Lower lobe of right lung (tissue), 2 donors: ENCODE data around the gene ZNF45. TPM values are rescaled to one million over a fixed set of nuclear protein-coding genes. Genes with fewer than 3 reads are reported as not detected.
"Not testable (repeated sequence)": the region's sequence is repeated elsewhere in the genome, so short reads cannot be mapped to it uniquely, and the experiment has no call there.

Experiments used
- ATAC-seq, 2 donors: fragments of 200-7000 bp; cut with Tn5 transposase; one replicate each; pipeline ENCODE4 v1.9.1; 2020 to 2022; ENCODE audit warnings: mild to moderate bottlenecking in 2 of 2, moderate library complexity in 2 of 2
- DNase-seq: peaks from one replicate; pipeline ENCODE4 v3.0.0-alpha.2; 2020
- H3K27ac ChIP-seq: fragments of 200-600 bp; one replicate; pipeline ENCODE4 v1.8.0; 2022
- H3K27me3 ChIP-seq: fragments of 200-600 bp; one replicate; pipeline ENCODE4 v1.8.0; 2022; ENCODE audit warnings: low read depth
- H3K36me3 ChIP-seq: fragments of 200-600 bp; one replicate; pipeline ENCODE4 v1.8.0; 2022; ENCODE audit warnings: mild to moderate bottlenecking
- H3K4me1 ChIP-seq: fragments of 200-600 bp; one replicate; pipeline ENCODE4 v1.8.0; 2022
- H3K4me3 ChIP-seq: fragments of 200-600 bp; one replicate; pipeline ENCODE4 v1.8.0; 2022; ENCODE audit warnings: mild to moderate bottlenecking
- H3K9me3 ChIP-seq: fragments of 200-600 bp; one replicate; pipeline ENCODE4 v1.8.0; 2022
- CTCF ChIP-seq: fragments of 200-600 bp; IDR thresholded peaks from one replicate; pipeline ENCODE4 v1.8.0; 2022; ENCODE audit warnings: antibody characterized with exemption, mild to moderate bottlenecking
- intact Hi-C: fragments of 100-400 bp; cut with DNase I; formaldehyde crosslinking; loops from one replicate; pipeline ENCODE4 v1.11.0; 2022
- total RNA-seq: library from RNA; stranded (reverse); fragmentation: NEBNext Ultra II Directional; extraction: Animal tissue kit (Norgen Biotek cat#: 25700); gene quantifications from one replicate; pipeline ENCODE4 v1.2.1, GENCODE V29; 2021
- donor health status: DM: no; HTN: yes; CAD: no; lungs with severe emphysema.

The ZNF45 gene
- total RNA-seq, 1 donor from 2014 or later, result 13.3 TPM

GRCh38 chr19:43883864-43884263, 51.2 kb downstream of the ZNF45 start, which contains the start of gene ZNF404:
Gene ZNF404 (minus strand): TSS chr19:43883964.
- no peak for DNase-seq
- no peak within 1 kb of the TSS for H3K4me3 ChIP-seq
- no peaks in the 10 kb centered on the region for H3K27me3 ChIP-seq
- H3K9me3 ChIP-seq, result peaks cover 98% of the 10 kb centered on the region
- H3K4me1 ChIP-seq, result no peaks in the 10 kb centered on the region
- no peak within 1 kb of the TSS for H3K27ac ChIP-seq
- TF ChIP-seq CTCF, result no peak
- no peak for ATAC-seq
- H3K36me3 ChIP-seq, result no peaks in the 10 kb centered on the region
- intact Hi-C loops, result no loop called here

GRCh38 chr19:43880483-43880882, 54.6 kb downstream of the ZNF45 start:
- Histone ChIP-seq H3K27ac (no peak overlapping the region), H3K27me3 (no peaks in the 10 kb centered on the region), H3K4me1 (no peaks in the 10 kb centered on the region), H3K4me3 (no peak overlapping the region), H3K9me3 (peaks cover 90% of the 10 kb centered on the region), H3K36me3 (no peaks in the 10 kb centered on the region)
- intact Hi-C loops, result no loop called here
- ATAC-seq, result no peak
- no peak for DNase-seq
- no peak for TF ChIP-seq CTCF

GRCh38 chr19:43872547-43873336, 62.3 kb downstream of the ZNF45 start:
- Histone ChIP-seq H3K27me3 (no peaks in the 10 kb centered on the region), H3K4me3 (no peak overlapping the region), H3K27ac (no peak overlapping the region), H3K36me3 (no peaks in the 10 kb centered on the region), H3K9me3 (peaks cover 96% of the 10 kb centered on the region), H3K4me1 (no peaks in the 10 kb centered on the region)
- intact Hi-C loops, result no loop called here
- TF ChIP-seq CTCF, result no peak
- no peak for ATAC-seq
- no peak for DNase-seq

- ATAC-seq, H3K27ac ChIP-seq, H3K4me1 ChIP-seq, H3K27me3 ChIP-seq, H3K4me3 ChIP-seq, DNase-seq, H3K36me3 ChIP-seq, intact Hi-C loops: not testable (repeated sequence)
- H3K9me3 ChIP-seq, result peaks cover 80% of the 10 kb centered on the region
Observed at GRCh38 chr19:43866923-43867322, 68.2 kb downstream of the ZNF45 start.

Other genes with a start within 250 kb of the ZNF45 start
- not detected for gene IRGC, start 219.2 kb downstream of the ZNF45 start, total RNA-seq
- 47.3 TPM for gene SMG9, start 180.3 kb downstream of the ZNF45 start, total RNA-seq
- 3.6 TPM for gene KCNN4, start 154.3 kb downstream of the ZNF45 start, total RNA-seq
- 7.5 TPM for gene LYPD5, start 132.8 kb downstream of the ZNF45 start, total RNA-seq
- 12.7 TPM for gene ZNF283, start 108.0 kb downstream of the ZNF45 start, total RNA-seq
- gene ZNF404, start 51.3 kb downstream of the ZNF45 start, total RNA-seq, result 3.2 TPM
- 6.2 TPM for gene ZNF221, start 15.9 kb upstream of the ZNF45 start, total RNA-seq
- gene ZNF155, start 48.9 kb upstream of the ZNF45 start, total RNA-seq, result 8.9 TPM
- 4.8 TPM for gene ZNF230, start 67.7 kb upstream of the ZNF45 start, total RNA-seq
- 3.1 TPM for gene ZNF222, start 90.1 kb upstream of the ZNF45 start, total RNA-seq
- gene ZNF223, start 116.8 kb upstream of the ZNF45 start, total RNA-seq, result 5.7 TPM
- gene ZNF284, start 136.9 kb upstream of the ZNF45 start, total RNA-seq, result 2.4 TPM
- gene ZNF224, start 159.1 kb upstream of the ZNF45 start, total RNA-seq, result 31.6 TPM
- gene ZNF225, start 178.1 kb upstream of the ZNF45 start, total RNA-seq, result 6.8 TPM
- 16.1 TPM for gene ZNF234, start 206.3 kb upstream of the ZNF45 start, total RNA-seq
- gene ZNF226, start 229.8 kb upstream of the ZNF45 start, total RNA-seq, result 17.7 TPM